Forelimb muscle (tissue), 1 donor: Measurements from ENCODE around the gene SF3B3. TPM values are rescaled to one million over a fixed set of nuclear protein-coding genes. Genes with fewer than 3 reads are reported as not detected.
"Not testable (repeated sequence)": the region's sequence is repeated elsewhere in the genome, so short reads cannot be mapped to it uniquely, and the experiment has no call there.

Experiments
- DNase-seq: peaks from one replicate; pipeline ENCODE4 v3.0.0-alpha.2; 2013; ENCODE audit warnings: low read depth
- polyA plus RNA-seq: library from polyadenylated mRNA; unstranded; fragments of 120-200 nt; gene quantifications from one replicate; pipeline ENCODE4 v1.2.1, GENCODE V29; 2013; ENCODE audit not compliant: insufficient read length

Gene SF3B3
- polyA plus RNA-seq, 1 donor: 202 TPM

DNA sequence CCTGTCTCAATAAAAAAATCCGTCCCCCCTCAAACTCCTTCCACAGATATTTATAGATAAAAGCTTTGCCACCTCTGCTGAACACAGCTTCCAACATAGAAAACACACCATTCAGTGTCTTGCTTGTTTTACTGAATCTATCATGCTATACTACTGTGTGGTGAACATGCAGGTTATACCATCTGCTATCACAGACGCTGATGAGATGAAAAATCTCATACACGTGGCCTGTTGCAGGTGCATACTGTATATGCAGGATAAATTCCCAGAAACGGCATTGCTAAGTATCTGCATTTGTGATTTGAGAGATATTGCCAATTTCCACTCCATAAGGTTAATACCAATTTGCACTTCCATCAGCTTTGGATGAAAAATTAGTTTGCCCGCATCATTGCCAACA lies 92.3 kb downstream of the SF3B3 start:
- DNase-seq: no peak

DNA sequence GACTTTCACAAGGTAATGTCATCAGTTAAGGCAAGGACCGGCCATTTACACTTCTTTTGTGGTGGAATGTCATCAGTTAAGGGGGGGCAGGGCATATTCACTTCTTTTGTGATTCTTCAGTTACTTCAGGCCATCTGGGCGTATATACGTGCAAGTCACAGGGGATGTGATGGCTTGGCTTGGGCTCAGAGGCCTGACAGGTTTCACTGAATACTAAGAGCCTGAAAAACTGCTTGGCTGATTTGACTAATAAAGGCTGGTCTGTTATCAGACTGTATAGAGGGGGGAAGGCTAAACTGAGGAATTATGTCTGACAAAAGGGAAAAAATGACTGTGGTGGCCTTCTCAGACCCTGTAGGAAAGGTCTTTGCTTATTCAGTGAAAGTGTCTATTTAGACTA lies 98.2 kb downstream of the SF3B3 start:
- not testable (repeated sequence) for DNase-seq

Other genes with a start within 250 kb of the SF3B3 start
- gene AARS1, start 234.3 kb upstream of the SF3B3 start, polyA plus RNA-seq: 60.2 TPM
- gene DDX19B, start 224.6 kb upstream of the SF3B3 start, polyA plus RNA-seq: 19.9 TPM
- 33.9 TPM for gene DDX19A, start 176.9 kb upstream of the SF3B3 start, polyA plus RNA-seq
- 24.1 TPM for gene ST3GAL2, start 84.7 kb upstream of the SF3B3 start, polyA plus RNA-seq
- 8.4 TPM for gene FCSK, start 69.2 kb upstream of the SF3B3 start, polyA plus RNA-seq
- 41.5 TPM for gene COG4, start 262 bp upstream of the SF3B3 start, polyA plus RNA-seq
- gene IL34, start 122.7 kb downstream of the SF3B3 start, polyA plus RNA-seq: 5.0 TPM
- gene MTSS2, start 162.2 kb downstream of the SF3B3 start, polyA plus RNA-seq: 126 TPM